HL-60 (cell line): ENCODE results near the gene ALOX15.

Experiments
- POLR2AphosphoS5 ChIP-seq: IDR thresholded peaks from 2 replicates; pipeline ENCODE4 v1.6.1; 2012; ENCODE audit warnings: low read depth
- SPI1 ChIP-seq: IDR thresholded peaks from 2 replicates; pipeline ENCODE4 v1.6.1; 2012; ENCODE audit warnings: low read depth, mild to moderate bottlenecking, borderline replicate concordance
- TF ChIP-seq, protein P1 (sequence below): IDR thresholded peaks from one replicate; pipeline ENCODE4 v1.5.1; 2011; ENCODE audit warnings: low read length, control low read depth, inconsistent platforms; ENCODE audit not compliant: insufficient read depth

DNA sequence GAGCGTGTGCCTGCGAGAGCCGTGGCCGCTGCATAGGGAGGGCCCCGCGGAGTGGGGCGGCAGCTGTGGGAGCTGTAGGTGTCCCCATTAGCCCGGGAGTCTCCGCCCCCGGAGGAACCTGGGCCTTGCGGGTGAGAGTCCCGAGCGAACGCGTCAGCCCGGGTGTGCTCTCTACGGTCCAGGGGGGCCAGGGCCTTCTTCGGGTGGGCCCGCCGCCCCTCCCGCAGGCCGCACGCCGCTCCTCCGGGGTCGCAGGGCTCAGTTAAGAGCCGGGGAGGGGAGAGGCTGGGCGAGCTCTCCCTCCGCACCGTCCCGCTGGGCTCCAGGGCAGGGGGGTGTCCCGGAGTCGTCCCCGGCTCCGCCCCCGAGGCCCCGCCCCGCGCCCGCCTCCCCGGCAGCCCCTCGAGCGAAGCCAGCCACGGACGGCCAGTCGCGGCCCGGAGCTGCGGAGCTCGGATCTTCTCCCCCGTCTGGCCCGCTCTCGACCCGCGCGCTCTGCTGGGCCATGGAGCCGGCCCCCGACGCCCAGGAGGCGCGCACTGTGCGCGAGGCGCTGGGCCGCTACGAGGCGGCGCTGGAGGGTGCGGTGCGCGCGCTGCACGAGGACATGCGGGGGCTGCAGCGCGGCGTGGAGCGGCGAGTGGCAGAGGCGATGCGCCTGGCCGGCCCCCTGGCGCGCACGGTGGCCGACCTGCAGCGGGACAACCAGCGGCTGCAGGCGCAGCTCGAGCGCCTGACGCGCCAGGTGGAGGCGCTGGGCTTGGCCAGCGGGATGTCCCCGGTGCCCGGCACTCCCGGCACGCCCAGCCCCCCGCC lies 57.2 kb downstream of the ALOX15 start, which contains the start of gene SMTNL2:
- no peak for TF ChIP-seq POLR2AphosphoS5
- TF ChIP-seq, protein P1, sequence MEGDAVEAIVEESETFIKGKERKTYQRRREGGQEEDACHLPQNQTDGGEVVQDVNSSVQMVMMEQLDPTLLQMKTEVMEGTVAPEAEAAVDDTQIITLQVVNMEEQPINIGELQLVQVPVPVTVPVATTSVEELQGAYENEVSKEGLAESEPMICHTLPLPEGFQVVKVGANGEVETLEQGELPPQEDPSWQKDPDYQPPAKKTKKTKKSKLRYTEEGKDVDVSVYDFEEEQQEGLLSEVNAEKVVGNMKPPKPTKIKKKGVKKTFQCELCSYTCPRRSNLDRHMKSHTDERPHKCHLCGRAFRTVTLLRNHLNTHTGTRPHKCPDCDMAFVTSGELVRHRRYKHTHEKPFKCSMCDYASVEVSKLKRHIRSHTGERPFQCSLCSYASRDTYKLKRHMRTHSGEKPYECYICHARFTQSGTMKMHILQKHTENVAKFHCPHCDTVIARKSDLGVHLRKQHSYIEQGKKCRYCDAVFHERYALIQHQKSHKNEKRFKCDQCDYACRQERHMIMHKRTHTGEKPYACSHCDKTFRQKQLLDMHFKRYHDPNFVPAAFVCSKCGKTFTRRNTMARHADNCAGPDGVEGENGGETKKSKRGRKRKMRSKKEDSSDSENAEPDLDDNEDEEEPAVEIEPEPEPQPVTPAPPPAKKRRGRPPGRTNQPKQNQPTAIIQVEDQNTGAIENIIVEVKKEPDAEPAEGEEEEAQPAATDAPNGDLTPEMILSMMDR, result no peak
- no peak for TF ChIP-seq SPI1
